Mesothelial cell of epicardium (in vitro differentiated cells): ENCODE measurements around the gene PACSIN3. TPM values are rescaled to one million over a fixed set of nuclear protein-coding genes. Genes with fewer than 3 reads are reported as not detected.

Source experiments
- DNase-seq, 2 experiments: peaks; one replicate each; pipeline ENCODE4 v3.0.0; 2021; ENCODE audit warnings: low spot score in 2 of 2; ENCODE audit not compliant: unreplicated experiment in 2 of 2
- H3K27ac Mint-ChIP-seq: 2 replicates; pipeline ENCODE4 v1.8.0; 2021; ENCODE audit warnings: mixed read lengths
- H3K27me3 Mint-ChIP-seq: 2 replicates; pipeline ENCODE4 v1.8.0; 2021; ENCODE audit warnings: low read depth, mixed read lengths
- H3K36me3 Mint-ChIP-seq: 2 replicates; pipeline ENCODE4 v1.8.0; 2021; ENCODE audit warnings: mixed read lengths
- H3K4me1 Mint-ChIP-seq: 2 replicates; pipeline ENCODE4 v1.8.0; 2021; ENCODE audit warnings: mixed read lengths
- H3K4me3 Mint-ChIP-seq: 2 replicates; pipeline ENCODE4 v1.8.0; 2021; ENCODE audit warnings: mild to moderate bottlenecking, moderate library complexity, mixed read lengths
- H3K9me3 Mint-ChIP-seq: 2 replicates; pipeline ENCODE4 v1.8.0; 2021; ENCODE audit warnings: mixed read lengths
- CTCF ChIP-seq: fragments of 200-600 bp; sonication (generic); IDR thresholded peaks from one replicate; pipeline ENCODE4 v1.5.0; 2021; ENCODE audit warnings: antibody characterized with exemption; ENCODE audit not compliant: unreplicated experiment
- microRNA-seq: library from miRNA; unstranded; fragments of <30 nt; microRNA quantifications from one replicate; pipeline ENCODE4 v1.2.0, GENCODE V29; 2021; ENCODE audit warnings: inconsistent platforms, mixed read lengths
- total RNA-seq: library from RNA; stranded (reverse); gene quantifications from 3 replicates; pipeline ENCODE4 v1.2.1, GENCODE V29; 2021

The PACSIN3 gene
- total RNA-seq, 1 donor from 2014 or later = 64.1 TPM

GRCh38 chr11:47136327-47136726 lies 49.9 kb downstream of the PACSIN3 start:
- Mint-ChIP-seq H3K4me1 (no peaks in the 10 kb centered on the region), H3K4me3 (no peak overlapping the region), H3K36me3 (peaks cover 15% of the 10 kb centered on the region), H3K27me3 (no peaks in the 10 kb centered on the region), H3K9me3 (no peaks in the 10 kb centered on the region), H3K27ac (no peak overlapping the region)
- no peak for TF ChIP-seq CTCF
- DNase-seq = no peak

- Mint-ChIP-seq H3K27ac (no peak overlapping the region), H3K4me1 (no peaks in the 10 kb centered on the region), H3K9me3 (no peaks in the 10 kb centered on the region)
These were observed 53.3 kb downstream of the PACSIN3 start for GRCh38 chr11:47132981-47133380.

GRCh38 chr11:47132490-47132889 lies 53.7 kb downstream of the PACSIN3 start:
- no peak for DNase-seq
- no peaks in the 10 kb centered on the region for H3K9me3 Mint-ChIP-seq
- H3K27ac Mint-ChIP-seq = no peak overlapping the region
- no peak overlapping the region for H3K4me3 Mint-ChIP-seq
- H3K4me1 Mint-ChIP-seq = no peaks in the 10 kb centered on the region
- peaks cover 5% of the 10 kb centered on the region for H3K36me3 Mint-ChIP-seq
- no peak for TF ChIP-seq CTCF
- H3K27me3 Mint-ChIP-seq = no peaks in the 10 kb centered on the region

More at GRCh38 chr11:47132981-47133380, 53.3 kb downstream of the PACSIN3 start:
- H3K27me3 Mint-ChIP-seq = no peaks in the 10 kb centered on the region
- no peak for DNase-seq
- H3K4me3 Mint-ChIP-seq = no peak overlapping the region
- no peak for TF ChIP-seq CTCF
- H3K36me3 Mint-ChIP-seq = peaks cover 10% of the 10 kb centered on the region

GRCh38 chr11:47131136-47131535 lies 55.1 kb downstream of the PACSIN3 start:
- DNase-seq = no peak
- H3K27me3 Mint-ChIP-seq = no peaks in the 10 kb centered on the region
- no peak for TF ChIP-seq CTCF
- H3K9me3 Mint-ChIP-seq = no peaks in the 10 kb centered on the region
- no peak overlapping the region for H3K4me3 Mint-ChIP-seq
- no peak overlapping the region for H3K27ac Mint-ChIP-seq
- H3K4me1 Mint-ChIP-seq = no peaks in the 10 kb centered on the region
- peaks cover 2% of the 10 kb centered on the region for H3K36me3 Mint-ChIP-seq

GRCh38 chr11:47130543-47130942 lies 55.7 kb downstream of the PACSIN3 start:
- Mint-ChIP-seq H3K4me3 (no peak overlapping the region), H3K27ac (no peak overlapping the region), H3K36me3 (peaks cover 2% of the 10 kb centered on the region), H3K4me1 (no peaks in the 10 kb centered on the region), H3K9me3 (no peaks in the 10 kb centered on the region), H3K27me3 (no peaks in the 10 kb centered on the region)
- no peak for DNase-seq
- no peak for TF ChIP-seq CTCF

Small RNAs within 50 kb of the gene (microRNA-seq; reads per million reads assigned to microRNA genes)
- gene MIR6745 = not detected

Other genes starting within 250 kb of the PACSIN3 start
- 42.9 to 44.7 TPM (median 44.0 TPM) in 3 replicates for gene CSTPP1, start 249.7 kb downstream of the PACSIN3 start, total RNA-seq
- 101 to 111 TPM (median 105 TPM) in 3 replicates for gene ARFGAP2, start 9.6 kb downstream of the PACSIN3 start, total RNA-seq
- 42.4 to 49.1 TPM (median 46.7 TPM) in 3 replicates for gene DDB2, start 28.5 kb upstream of the PACSIN3 start, total RNA-seq
- 38.1 to 41.3 TPM (median 39.6 TPM) in 3 replicates for gene ACP2, start 62.4 kb upstream of the PACSIN3 start, total RNA-seq
- gene NR1H3, start 71.6 kb upstream of the PACSIN3 start, total RNA-seq = 25.5 to 28.2 TPM (median 26.5 TPM) in 3 replicates
- 65.6 to 71.2 TPM (median 65.7 TPM) in 3 replicates for gene MADD, start 83.7 kb upstream of the PACSIN3 start, total RNA-seq
- gene MYBPC3, start 166.3 kb upstream of the PACSIN3 start, total RNA-seq = not detected in 3 replicates
- gene SPI1, start 192.1 kb upstream of the PACSIN3 start, total RNA-seq = 0.36 to 0.51 TPM in 2 of 3 replicates, not detected in the other
- gene SLC39A13, start 222.2 kb upstream of the PACSIN3 start, total RNA-seq = 62.6 to 69.8 TPM (median 69.5 TPM) in 3 replicates
- 88.9 to 97.2 TPM (median 91.7 TPM) in 3 replicates for gene PSMC3, start 240.0 kb upstream of the PACSIN3 start, total RNA-seq